Motor neuron (in vitro differentiated cells): Measurements from ENCODE around the gene NTNG1. TPM values are rescaled to one million over a fixed set of nuclear protein-coding genes. Genes with fewer than 3 reads are reported as not detected.
A peak's percentile ranks its signal among the peaks of the same experiment; 100 is the strongest.
"Not testable (repeated sequence)": the region's sequence is repeated elsewhere in the genome, so short reads cannot be mapped to it uniquely, and the experiment has no call there.

Experiments
- ATAC-seq, 8 experiments: fragments of 200-7000 bp; cut with Tn5 transposase; replicated peaks in 6 of 8; 2 replicates each; pipeline ENCODE4 v1.8.0; 2021; ENCODE audit warnings: mild to moderate bottlenecking in 8 of 8, moderate library complexity in 8 of 8
- H3K27ac ChIP-seq, 2 donors: fragments of 250-450 bp; sonication (Bioruptor Pico); 2 replicates each; pipeline ENCODE4 v1.9.0; 2021; ENCODE audit warnings: antibody characterized with exemption in 2 of 2, mild to moderate bottlenecking in 2 of 2, moderate library complexity in 1 of 2
- H3K4me1 ChIP-seq, 2 donors: fragments of 250-450 bp; sonication (Bioruptor Pico); replicated peaks in 1 of 2; 2 replicates each; pipeline ENCODE4 v1.6.1; 2021; ENCODE audit warnings: antibody characterized with exemption in 2 of 2, mild to moderate bottlenecking in 2 of 2, moderate library complexity in 1 of 2
- H3K4me3 ChIP-seq, 5 donors: fragments of 250-450 bp; sonication (Bioruptor Pico); 2 replicates each; pipeline ENCODE4 v1.9.0; 2021; ENCODE audit warnings: antibody characterized with exemption in 5 of 5, mild to moderate bottlenecking in 5 of 5, moderate library complexity in 4 of 5
- WGBS, 10 experiments: fragments of 450-650 bp; shearing (Covaris generic); methylation state at CpG; one replicate each; pipeline ENCODE4 v1.0.0; 2022; 5-methylcytosine and 5-hydroxymethylcytosine counted together
- in situ Hi-C, 9 experiments: fragments of 400-800 bp; cut with MboI; loops; one replicate each; pipeline ENCODE4 v1.15.0; 2021; ENCODE audit warnings: low sequenced_read_pairs in 9 of 9, low pct_unique_long_range_greater_than_20kb in 2 of 9; ENCODE audit not compliant: unreplicated experiment in 9 of 9
- total RNA-seq, 8 experiments: library from RNA; unstranded; fragments of 300-600 nt; gene quantifications; 2 replicates each; pipeline versions ENCODE4 v1.2.3 to v1.2.4, GENCODE V29; 2022

Gene NTNG1
- 10 to 100 TPM in 5 of 8 experiments, 1 to 10 TPM in 3; 3.7 to 54.8 (median 18.5) TPM for total RNA-seq

DNA sequence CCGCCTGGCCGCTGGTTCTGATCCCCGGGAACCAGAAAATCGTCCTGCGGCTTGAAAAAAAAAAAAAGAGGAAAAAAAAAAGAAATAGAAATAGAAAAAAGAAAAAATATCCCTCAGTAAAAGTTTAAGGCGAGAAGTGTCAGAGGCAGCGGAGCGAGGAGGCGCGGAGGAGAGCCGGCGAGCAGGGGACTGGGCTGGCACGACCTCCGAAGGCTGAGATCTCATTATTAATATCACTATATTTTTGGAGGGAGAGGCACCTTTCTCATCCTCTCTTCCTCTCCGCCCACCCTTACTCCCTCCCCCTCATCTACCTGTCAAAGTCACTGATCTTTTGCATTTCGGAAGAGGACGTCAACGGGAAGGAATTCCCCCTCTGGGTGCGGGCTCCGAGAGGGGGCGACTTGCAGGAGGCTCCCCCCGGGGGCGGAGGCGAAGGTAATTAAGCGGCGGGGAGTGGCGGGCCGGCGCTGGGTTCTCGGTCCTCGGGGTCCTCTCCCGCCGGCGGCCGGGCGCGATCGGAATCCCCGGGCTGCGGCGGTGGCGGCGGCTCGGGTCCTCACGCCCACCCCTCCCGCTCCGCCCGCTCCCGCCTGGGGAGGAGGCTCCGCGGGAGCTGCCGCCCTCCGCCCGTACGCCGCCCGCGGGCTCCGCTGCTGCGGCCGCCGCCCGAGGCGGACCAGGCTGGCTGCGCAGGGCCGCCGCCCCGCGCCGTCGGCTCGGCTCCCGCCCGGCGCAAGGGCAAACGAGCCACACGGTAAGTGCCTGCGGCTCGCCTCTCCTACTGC lies at the start of gene NTNG1:
Gene NTNG1, plus strand, starts transcription at position 337 of the 788 bp plus-strand sequence.
- Histone ChIP-seq H3K27ac (peak within 1 kb of the TSS; percentile 79 to 81), H3K4me1 (peaks cover 15 to 21% of the 10 kb centered on the region in 2 donors), H3K4me3 (peak within 1 kb of the TSS; percentile 55 to 87 (median 81))
- 0 to 4% (median 2%) methylated on average over 2 to 29 of the region's 79 CpGs for WGBS, 10 experiments
- in situ Hi-C loops, result loop anchor here in 3 of 9 experiments (25.0 kb wide), 3 partner anchors 96 to 396 kb away; no protein-coding TSS in a partner anchor
- peak; percentile 34 to 62 (median 46) for ATAC-seq

DNA sequence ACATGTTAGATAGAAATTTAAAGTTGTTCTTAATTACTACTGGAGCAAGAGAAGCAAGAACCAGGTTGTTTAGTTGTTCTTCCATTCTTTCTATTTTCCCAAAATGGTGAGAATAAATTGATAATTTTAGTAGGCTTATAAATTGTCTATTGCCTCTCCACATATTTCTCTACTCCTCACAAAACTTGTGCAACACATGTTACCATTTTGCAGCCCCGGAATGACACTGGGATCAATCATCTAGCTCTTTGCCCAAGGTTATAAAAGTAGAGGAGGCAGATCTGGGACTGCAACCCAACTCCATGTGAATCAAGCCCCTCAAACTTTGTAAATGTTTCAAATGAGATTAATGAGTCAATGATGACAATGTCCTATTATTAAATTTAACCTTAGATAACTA lies 49.4 kb upstream of the NTNG1 start:
- no peak for ATAC-seq
- in situ Hi-C loops, result no loop called here
- 25 to 100% (median 100%) methylated on average over 1 of the region's 1 CpG; no CpG with 5 or more reads in 3 of the 10 experiments for whole genome bisulfite sequencing, 10 experiments

DNA sequence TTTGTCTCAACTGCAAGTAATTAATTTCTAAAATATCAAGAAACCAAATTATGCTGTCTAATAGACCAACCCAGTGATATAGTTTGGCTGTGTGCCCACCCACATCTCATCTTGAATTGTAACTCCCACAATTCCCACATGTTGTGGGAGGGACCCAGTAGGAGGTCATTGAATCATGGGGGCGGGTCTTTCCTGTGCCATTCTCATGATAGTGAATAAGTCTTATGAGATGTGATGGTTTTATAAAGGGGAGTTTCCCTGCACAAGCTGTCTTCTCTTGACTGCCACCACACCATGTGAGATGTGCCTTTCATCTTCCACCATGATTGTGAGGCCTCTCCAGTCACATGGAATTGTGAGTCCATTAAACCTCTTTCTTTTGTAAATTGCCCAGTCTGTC lies 47.4 kb upstream of the NTNG1 start:
- 67 to 100% (median 100%) methylated on average over 1 of the region's 1 CpG; no CpG with 5 or more reads in 7 of the 10 experiments for WGBS, 10 experiments
- H3K4me3 ChIP-seq, in situ Hi-C loops, H3K27ac ChIP-seq, H3K4me1 ChIP-seq: not testable (repeated sequence)
- ATAC-seq, result peak in 1 of 8 experiments; percentile 28

More for the DNA sequence above, 49.4 kb upstream of the NTNG1 start:
- Histone ChIP-seq H3K4me3 (no peak overlapping the region), H3K27ac (no peak overlapping the region), H3K4me1 (no peaks in the 10 kb centered on the region)

- in situ Hi-C loops, result no loop called here
- no peak overlapping the region for H3K27ac ChIP-seq
- H3K4me3 ChIP-seq, result no peak overlapping the region
- no peak for ATAC-seq
- no peaks in the 10 kb centered on the region for H3K4me1 ChIP-seq
Measured at GRCh38 chr1:107095647-107096046, 45.2 kb upstream of the NTNG1 start.

GRCh38 chr1:107096690-107097089 lies 44.1 kb upstream of the NTNG1 start:
- WGBS, 10 experiments, result 40 to 100% (median 75%) methylated on average over 1 to 2 of the region's 2 CpGs; no CpG with 5 or more reads in 1 of the 10 experiments
- Histone ChIP-seq H3K4me1 (no peaks in the 10 kb centered on the region), H3K27ac (no peak overlapping the region), H3K4me3 (no peak overlapping the region)
- no peak for ATAC-seq
- in situ Hi-C loops, result no loop called here

DNA sequence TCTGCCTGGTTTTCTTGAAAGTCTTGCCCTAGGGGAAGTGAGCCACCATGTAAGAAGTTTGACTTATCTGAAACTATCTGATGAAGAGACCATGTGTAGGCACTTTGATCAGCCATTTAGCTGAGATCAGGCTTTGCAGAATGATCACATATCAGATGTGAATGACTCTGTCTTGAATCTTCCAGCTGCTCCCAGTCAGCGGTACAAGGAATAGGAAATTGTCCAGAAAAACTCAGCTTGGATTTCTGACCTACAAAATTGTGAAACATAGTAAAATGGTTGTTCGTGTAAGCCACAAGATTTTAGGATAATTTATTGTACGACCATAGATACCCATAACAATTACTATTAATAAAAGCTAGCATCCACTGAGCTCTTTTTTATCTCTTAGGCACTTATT lies 41.9 kb upstream of the NTNG1 start:
- no peak for ATAC-seq
- H3K27ac ChIP-seq, result no peak overlapping the region
- in situ Hi-C loops, result no loop called here
- WGBS, 10 experiments, result 67 to 94% (median 84%) methylated on average over 1 to 3 of the region's 3 CpGs; no CpG with 5 or more reads in 2 of the 10 experiments
- H3K4me3 ChIP-seq, result no peak overlapping the region
- H3K4me1 ChIP-seq, result peaks cover 0 to 4% of the 10 kb centered on the region in 2 donors

DNA sequence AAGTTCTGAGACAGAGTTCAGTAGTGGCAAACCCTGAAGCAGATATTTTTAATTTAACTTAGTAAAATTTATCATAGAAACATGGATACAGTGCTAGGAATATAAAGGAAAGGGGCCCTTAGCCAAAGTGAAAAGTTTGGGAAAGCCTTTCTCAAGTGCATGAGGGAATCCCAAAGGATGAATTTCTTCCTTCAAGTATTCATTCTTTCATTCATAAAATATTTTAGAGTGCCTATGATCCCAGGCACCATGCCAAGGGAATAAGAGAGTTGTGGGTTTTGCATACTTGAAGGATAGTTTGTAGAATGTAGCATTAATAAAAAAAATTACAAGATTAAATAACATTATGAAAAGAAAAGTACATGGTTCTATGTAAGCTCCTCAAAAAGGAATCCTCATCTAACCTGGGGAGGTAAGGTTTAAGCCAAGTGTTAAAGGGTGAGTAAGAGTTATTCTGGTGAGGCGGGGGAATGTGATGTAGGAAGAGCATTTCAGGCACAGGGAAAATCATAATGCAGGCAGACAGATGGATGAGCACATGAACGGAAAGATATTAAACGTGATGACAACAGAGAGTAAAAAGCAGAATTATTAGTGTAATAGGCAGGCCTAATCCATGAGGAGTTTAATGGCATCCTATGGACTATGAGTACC lies 40.4 kb upstream of the NTNG1 start:
- no peak for ATAC-seq
- H3K4me3 ChIP-seq, result no peak overlapping the region
- peaks cover 0 to 4% of the 10 kb centered on the region in 2 donors for H3K4me1 ChIP-seq
- in situ Hi-C loops, result no loop called here
- 26 to 90% (median 81%) methylated on average over 2 to 3 of the region's 3 CpGs for WGBS, 10 experiments
- H3K27ac ChIP-seq, result no peak overlapping the region

- Histone ChIP-seq H3K4me1 (peaks cover 0 to 10% of the 10 kb centered on the region in 2 donors), H3K4me3 (no peak overlapping the region), H3K27ac (no peak overlapping the region)
- in situ Hi-C loops, result no loop called here
- WGBS, 10 experiments, result 80 to 100% (median 83%) methylated on average over 2 to 3 of the region's 3 CpGs; no CpG with 5 or more reads in 1 of the 10 experiments
- no peak for ATAC-seq
Measured at GRCh38 chr1:107105914-107106313, 34.9 kb upstream of the NTNG1 start.

- 0 to 83% (median 51%) methylated on average over 2 to 4 of the region's 4 CpGs for WGBS, 10 experiments
- Histone ChIP-seq H3K27ac (no peak overlapping the region), H3K4me3 (no peak overlapping the region), H3K4me1 (peaks cover 0 to 6% of the 10 kb centered on the region in 2 donors)
- no peak for ATAC-seq
- in situ Hi-C loops, result no loop called here
Measured at GRCh38 chr1:107110326-107110725, 30.5 kb upstream of the NTNG1 start.

DNA sequence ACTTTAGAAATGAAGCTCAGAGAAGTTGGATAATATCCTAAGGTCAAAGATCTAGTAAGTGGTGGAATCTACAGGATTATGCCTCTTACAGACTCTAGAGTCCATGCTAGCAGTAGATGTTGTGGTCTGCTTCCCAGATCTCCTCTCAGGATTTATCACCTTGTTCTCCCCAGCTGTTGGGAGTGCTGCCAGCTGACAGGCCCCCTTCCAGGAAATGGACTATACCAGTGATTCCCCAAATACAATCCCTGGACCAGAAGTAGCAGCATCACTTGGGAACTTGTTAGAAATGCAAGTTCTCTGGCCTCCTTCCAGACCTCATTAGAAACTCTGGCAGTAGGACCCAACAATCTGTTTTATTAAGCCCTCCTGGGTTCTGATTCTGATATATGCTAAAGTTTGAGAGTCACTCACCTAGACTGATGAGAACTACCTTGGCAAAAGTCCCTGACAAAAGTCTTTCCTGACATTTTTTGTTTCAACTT lies 24.5 kb upstream of the NTNG1 start:
- in situ Hi-C loops, result no loop called here
- no peak for ATAC-seq
- no peaks in the 10 kb centered on the region for H3K4me1 ChIP-seq

DNA sequence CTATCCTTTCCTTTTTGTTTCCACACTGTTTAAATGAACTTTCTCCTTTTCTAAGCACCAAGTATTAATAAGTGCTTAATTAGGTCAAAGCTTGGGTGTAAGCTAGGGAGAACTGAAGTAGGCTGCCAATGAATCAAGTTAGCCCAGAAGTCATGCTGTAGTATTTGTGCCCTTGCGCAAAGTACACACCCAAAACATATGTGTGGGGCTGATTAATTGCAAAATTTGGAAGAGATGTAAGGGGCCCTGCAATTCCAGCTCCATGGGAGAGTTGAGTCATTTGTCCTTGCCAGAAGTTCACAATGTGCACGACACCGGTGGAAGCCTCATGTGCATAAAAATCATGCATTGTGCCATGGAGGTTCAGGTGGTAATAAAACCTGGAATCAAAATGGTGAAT lies 18.6 kb upstream of the NTNG1 start:
- WGBS, 10 experiments, result 0 to 100% (median 73%) methylated on average over 1 to 3 of the region's 3 CpGs; no CpG with 5 or more reads in 2 of the 10 experiments
- Histone ChIP-seq H3K27ac (no peak overlapping the region), H3K4me3 (no peak overlapping the region), H3K4me1 (no peaks in the 10 kb centered on the region)
- peak in 2 of 8 experiments; percentile 53 to 80 for ATAC-seq
- in situ Hi-C loops, result no loop called here

More for the DNA sequence above, 24.5 kb upstream of the NTNG1 start:
- Histone ChIP-seq H3K4me3 (no peak overlapping the region), H3K27ac (no peak overlapping the region)

GRCh38 chr1:107123741-107124140 lies 17.1 kb upstream of the NTNG1 start:
- Histone ChIP-seq H3K27ac (no peak overlapping the region), H3K4me1 (no peaks in the 10 kb centered on the region), H3K4me3 (no peak overlapping the region)
- no peak for ATAC-seq
- in situ Hi-C loops, result no loop called here
- WGBS, 10 experiments, result 33 to 100% (median 71%) methylated on average over 1 of the region's 1 CpG; no CpG with 5 or more reads in 3 of the 10 experiments

- H3K27ac ChIP-seq, result no peak overlapping the region
- no peak overlapping the region for H3K4me3 ChIP-seq
- in situ Hi-C loops, result loop anchor here in 3 of 9 experiments (25.0 kb wide), 3 partner anchors 113 to 413 kb away; no protein-coding TSS in a partner anchor
- WGBS, 10 experiments, result 0 to 91% (median 51%) methylated on average over 1 to 2 of the region's 2 CpGs; no CpG with 5 or more reads in 2 of the 10 experiments
- no peaks in the 10 kb centered on the region for H3K4me1 ChIP-seq
- peak in 3 of 8 experiments; percentile 64 to 96 (median 76) for ATAC-seq
Measured at GRCh38 chr1:107124694-107125093, 16.1 kb upstream of the NTNG1 start.
